SK-N-SH treated with all-trans-retinoic acid at 6 μM for 48 hours (cell line): ENCODE data around the gene EVA1C.

Source experiments
- CSDC2 ChIP-seq: fragments of 250-450 bp; sonication (Bioruptor Pico); IDR thresholded peaks from 2 replicates; pipeline ENCODE4 v1.5.0; 2020; ENCODE audit warnings: mild to moderate bottlenecking, moderate library complexity
- ZFP3 ChIP-seq: fragments of 250-450 bp; sonication (Bioruptor Pico); IDR thresholded peaks from 2 replicates; pipeline ENCODE4 v1.5.0; 2020; ENCODE audit warnings: mild to moderate bottlenecking, moderate library complexity

DNA sequence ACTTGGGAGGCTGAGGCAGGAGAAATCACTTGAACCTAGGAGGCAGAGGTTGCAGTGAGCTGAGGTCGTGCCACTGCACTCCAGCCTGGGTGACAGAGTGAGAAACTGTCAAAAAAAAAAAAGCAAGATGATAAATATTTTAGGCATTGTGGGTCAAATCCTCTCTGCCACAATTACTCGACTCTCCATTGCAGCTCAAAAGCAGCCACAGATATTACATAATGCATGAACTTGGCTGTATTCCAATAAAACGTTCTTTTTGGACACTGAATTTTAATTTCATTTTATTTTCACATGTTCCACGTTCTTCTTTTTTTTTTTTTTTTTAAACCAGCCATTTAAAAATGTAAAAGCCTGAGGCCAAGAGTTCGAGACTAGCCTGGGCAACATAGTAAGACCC is 103.4 kb downstream of the EVA1C start:
- TF ChIP-seq CSDC2 (no peak), ZFP3 (CRISPR knock-in tag) (no peak)
